DOHH2 (cell line): ENCODE data around the gene GRB2.

ENCODE experiments used
- H3F3A ChIP-seq: fragments of 200-600 bp; sonication (generic), shearing (Covaris generic); 2 replicates; pipeline ENCODE4 v1.6.0; 2016; ENCODE audit warnings: antibody characterized with exemption, mild to moderate bottlenecking; ENCODE audit not compliant: control insufficient read depth, insufficient read depth
- H3K27ac ChIP-seq: fragments of 200-600 bp; sonication (generic); 2 replicates; pipeline ENCODE4 v1.5.1; 2014; ENCODE audit warnings: low read depth, mild to moderate bottlenecking, low read length, moderate library complexity
- H3K27me3 ChIP-seq: fragments of 200-600 bp; sonication (generic); 2 replicates; pipeline ENCODE4 v1.6.1; 2014; ENCODE audit warnings: mild to moderate bottlenecking, low read length, mixed read lengths; ENCODE audit not compliant: control insufficient read depth
- H3K36me3 ChIP-seq: fragments of 200-600 bp; sonication (generic); 2 replicates; pipeline ENCODE4 v1.6.1; 2014; ENCODE audit warnings: mild to moderate bottlenecking, low read length, moderate library complexity, mixed read lengths; ENCODE audit not compliant: control insufficient read depth
- H3K4me1 ChIP-seq: fragments of 200-600 bp; sonication (generic); 2 replicates; pipeline ENCODE4 v1.6.1; 2014; ENCODE audit warnings: mild to moderate bottlenecking, low read length, mixed read lengths; ENCODE audit not compliant: control insufficient read depth
- H3K4me2 ChIP-seq: fragments of 200-600 bp; sonication (generic); 2 replicates; pipeline ENCODE4 v1.6.0; 2014; ENCODE audit warnings: mild to moderate bottlenecking, low read length, moderate library complexity
- H3K4me3 ChIP-seq: fragments of 200-600 bp; sonication (generic); 2 replicates; pipeline ENCODE4 v1.5.1; 2014; ENCODE audit warnings: mild to moderate bottlenecking, low read length, mixed read lengths
- H3K79me2 ChIP-seq: fragments of 200-600 bp; sonication (generic); 2 replicates; pipeline ENCODE4 v1.6.1; 2014; ENCODE audit warnings: mild to moderate bottlenecking, low read length, mixed read lengths; ENCODE audit not compliant: control insufficient read depth
- H3K9me2 ChIP-seq: fragments of 200-600 bp; sonication (generic); replicated peaks from 2 replicates; pipeline ENCODE4 v1.6.1; 2014; ENCODE audit warnings: mild to moderate bottlenecking, low read length, mixed read lengths; ENCODE audit not compliant: control insufficient read depth
- H3K9me3 ChIP-seq: fragments of 200-600 bp; sonication (generic); 2 replicates; pipeline ENCODE4 v1.6.1; 2014; ENCODE audit warnings: antibody characterized with exemption, low read length, mixed read lengths; ENCODE audit not compliant: control insufficient read depth, insufficient read depth
- H4K20me1 ChIP-seq: fragments of 200-600 bp; sonication (generic); 2 replicates; pipeline ENCODE4 v1.6.0; 2014; ENCODE audit warnings: low read depth, mild to moderate bottlenecking, antibody characterized with exemption, low read length, moderate library complexity; ENCODE audit not compliant: control insufficient read depth, insufficient read depth
- EZH2phosphoT487 ChIP-seq: fragments of 200-600 bp; sonication (generic); IDR thresholded peaks from 2 replicates; pipeline ENCODE4 v1.6.1; 2017; ENCODE audit warnings: borderline replicate concordance, mild to moderate bottlenecking, antibody characterized with exemption, low read length, moderate library complexity, mixed read lengths
- TF ChIP-seq, protein P1 (sequence below): fragments of 200-600 bp; sonication (generic); IDR thresholded peaks from one replicate; pipeline ENCODE4 v1.5.1; 2014; ENCODE audit warnings: antibody characterized with exemption, mild to moderate bottlenecking, low read depth, low read length; ENCODE audit not compliant: poor library complexity, severe bottlenecking

Gene GRB2

DNA sequence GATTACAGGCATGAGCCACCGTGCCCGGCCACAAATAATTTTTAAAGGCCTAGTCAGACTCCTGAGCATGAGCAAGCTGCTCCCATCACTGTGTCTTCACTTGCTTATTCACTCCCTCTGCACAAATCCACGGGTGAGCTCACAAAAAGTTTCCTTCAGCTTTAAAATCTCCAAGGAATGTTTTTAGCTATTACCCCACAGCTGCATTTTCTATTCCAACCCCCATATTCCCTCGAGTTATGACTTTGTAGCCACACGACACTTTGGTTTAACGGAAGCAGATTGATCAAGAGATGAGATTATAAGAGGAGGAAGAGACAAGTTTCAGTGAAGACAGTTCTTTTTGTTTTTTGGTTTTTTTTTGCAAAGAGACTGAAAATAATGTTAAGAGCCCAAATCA lies 67.1 kb downstream of the GRB2 start:
- H3K27me3 ChIP-seq, result no peaks in the 10 kb centered on the region
- no peaks in the 10 kb centered on the region for H3K9me3 ChIP-seq
- peak overlapping the region; percentile 45 for H3K4me3 ChIP-seq
- peaks cover 93% of the 10 kb centered on the region for H3K79me2 ChIP-seq
- peaks cover 5% of the 10 kb centered on the region; the same call in 1 of the 2 replicates for H4K20me1 ChIP-seq
- TF ChIP-seq, protein P1, sequence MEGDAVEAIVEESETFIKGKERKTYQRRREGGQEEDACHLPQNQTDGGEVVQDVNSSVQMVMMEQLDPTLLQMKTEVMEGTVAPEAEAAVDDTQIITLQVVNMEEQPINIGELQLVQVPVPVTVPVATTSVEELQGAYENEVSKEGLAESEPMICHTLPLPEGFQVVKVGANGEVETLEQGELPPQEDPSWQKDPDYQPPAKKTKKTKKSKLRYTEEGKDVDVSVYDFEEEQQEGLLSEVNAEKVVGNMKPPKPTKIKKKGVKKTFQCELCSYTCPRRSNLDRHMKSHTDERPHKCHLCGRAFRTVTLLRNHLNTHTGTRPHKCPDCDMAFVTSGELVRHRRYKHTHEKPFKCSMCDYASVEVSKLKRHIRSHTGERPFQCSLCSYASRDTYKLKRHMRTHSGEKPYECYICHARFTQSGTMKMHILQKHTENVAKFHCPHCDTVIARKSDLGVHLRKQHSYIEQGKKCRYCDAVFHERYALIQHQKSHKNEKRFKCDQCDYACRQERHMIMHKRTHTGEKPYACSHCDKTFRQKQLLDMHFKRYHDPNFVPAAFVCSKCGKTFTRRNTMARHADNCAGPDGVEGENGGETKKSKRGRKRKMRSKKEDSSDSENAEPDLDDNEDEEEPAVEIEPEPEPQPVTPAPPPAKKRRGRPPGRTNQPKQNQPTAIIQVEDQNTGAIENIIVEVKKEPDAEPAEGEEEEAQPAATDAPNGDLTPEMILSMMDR, result no peak
- TF ChIP-seq EZH2phosphoT487, result no peak
- H3F3A ChIP-seq, result peaks cover 18% of the 10 kb centered on the region
- peaks cover 68% of the 10 kb centered on the region for H3K4me1 ChIP-seq
- peak overlapping the region; percentile 82 for H3K27ac ChIP-seq
- H3K9me2 ChIP-seq, result no peaks in the 10 kb centered on the region
- H3K4me2 ChIP-seq, result peak overlapping the region; percentile 64
- H3K36me3 ChIP-seq, result peaks cover 50% of the 10 kb centered on the region

DNA sequence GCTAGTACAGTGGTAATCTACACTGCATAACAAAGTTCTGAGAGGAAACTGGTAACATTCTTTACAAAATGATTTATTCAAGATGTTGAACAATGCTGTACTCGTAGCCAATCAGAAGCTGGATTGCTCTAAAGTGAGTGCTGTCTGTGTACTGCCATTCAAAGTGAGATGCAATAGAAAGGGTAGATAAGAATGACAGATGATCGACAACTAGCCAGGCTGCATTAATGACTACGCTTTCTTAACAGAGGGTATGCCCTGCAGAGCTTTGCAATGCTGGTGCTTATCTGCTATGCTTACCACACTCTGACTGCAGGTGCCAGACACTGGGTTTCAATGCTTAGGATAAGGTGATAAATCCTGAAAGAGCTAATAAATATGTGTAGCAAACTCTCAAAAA lies 70.2 kb downstream of the GRB2 start:
- Histone ChIP-seq H3K27me3 (no peaks in the 10 kb centered on the region), H3K4me2 (no peak overlapping the region), H3K4me3 (no peak overlapping the region), H3K79me2 (peaks cover 92% of the 10 kb centered on the region), H3F3A (peaks cover 15% of the 10 kb centered on the region; the same call in 1 of the 2 replicates), H3K36me3 (peaks cover 59% of the 10 kb centered on the region), H3K27ac (no peak overlapping the region), H3K9me2 (no peaks in the 10 kb centered on the region), H3K9me3 (no peaks in the 10 kb centered on the region), H4K20me1 (peaks cover 5% of the 10 kb centered on the region; the same call in 1 of the 2 replicates), H3K4me1 (peaks cover 42% of the 10 kb centered on the region)
- TF ChIP-seq, protein P1, result no peak
- no peak for TF ChIP-seq EZH2phosphoT487

DNA sequence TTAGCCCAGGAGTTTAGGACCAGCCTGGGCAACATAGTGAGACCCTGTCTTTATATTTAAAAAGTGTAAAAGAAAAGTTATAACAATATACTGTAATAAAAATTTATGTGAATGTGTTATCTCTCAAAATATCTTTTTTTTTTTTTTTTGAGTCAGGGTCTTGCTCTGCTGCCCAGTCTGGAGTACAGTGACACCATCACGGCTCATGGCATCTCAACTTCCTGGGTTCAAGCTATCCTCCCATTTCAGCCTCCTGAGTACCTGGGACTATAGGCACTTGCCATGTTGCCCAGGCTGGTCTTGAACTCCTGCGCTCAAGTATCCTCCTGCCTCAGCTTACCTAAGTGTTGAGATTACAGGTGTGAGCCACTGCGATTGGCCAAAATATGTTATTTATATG lies 70.8 kb downstream of the GRB2 start:
- H3K4me2 ChIP-seq, result no peak overlapping the region
- no peak for TF ChIP-seq EZH2phosphoT487
- TF ChIP-seq, protein P1, result no peak
- peaks cover 5% of the 10 kb centered on the region; the same call in 1 of the 2 replicates for H4K20me1 ChIP-seq
- H3K27me3 ChIP-seq, result no peaks in the 10 kb centered on the region
- H3K4me3 ChIP-seq, result no peak overlapping the region
- H3K9me3 ChIP-seq, result no peaks in the 10 kb centered on the region
- H3K36me3 ChIP-seq, result peaks cover 58% of the 10 kb centered on the region
- H3K27ac ChIP-seq, result no peak overlapping the region
- H3K4me1 ChIP-seq, result peaks cover 36% of the 10 kb centered on the region
- H3K9me2 ChIP-seq, result no peaks in the 10 kb centered on the region
- peaks cover 92% of the 10 kb centered on the region for H3K79me2 ChIP-seq
- peaks cover 13% of the 10 kb centered on the region; the same call in 1 of the 2 replicates for H3F3A ChIP-seq
